SK-N-SH treated with all-trans-retinoic acid at 6 μM for 48 hours (cell line): ENCODE measurements around the gene SPAG5.

ENCODE experiments used
- BACH2 ChIP-seq: fragments of 250-450 bp; sonication (Bioruptor Pico); IDR thresholded peaks from 2 replicates; pipeline ENCODE4 v1.9.0; 2021; ENCODE audit warnings: mild to moderate bottlenecking, borderline replicate concordance
- CSDC2 ChIP-seq: fragments of 250-450 bp; sonication (Bioruptor Pico); IDR thresholded peaks from 2 replicates; pipeline ENCODE4 v1.5.0; 2020; ENCODE audit warnings: mild to moderate bottlenecking, moderate library complexity
- ZFP30 ChIP-seq: fragments of 450-650 bp; formaldehyde crosslinking; IDR thresholded peaks from 2 replicates; pipeline ENCODE4 v1.5.0; 2022; ENCODE audit warnings: mild to moderate bottlenecking, moderate library complexity

DNA sequence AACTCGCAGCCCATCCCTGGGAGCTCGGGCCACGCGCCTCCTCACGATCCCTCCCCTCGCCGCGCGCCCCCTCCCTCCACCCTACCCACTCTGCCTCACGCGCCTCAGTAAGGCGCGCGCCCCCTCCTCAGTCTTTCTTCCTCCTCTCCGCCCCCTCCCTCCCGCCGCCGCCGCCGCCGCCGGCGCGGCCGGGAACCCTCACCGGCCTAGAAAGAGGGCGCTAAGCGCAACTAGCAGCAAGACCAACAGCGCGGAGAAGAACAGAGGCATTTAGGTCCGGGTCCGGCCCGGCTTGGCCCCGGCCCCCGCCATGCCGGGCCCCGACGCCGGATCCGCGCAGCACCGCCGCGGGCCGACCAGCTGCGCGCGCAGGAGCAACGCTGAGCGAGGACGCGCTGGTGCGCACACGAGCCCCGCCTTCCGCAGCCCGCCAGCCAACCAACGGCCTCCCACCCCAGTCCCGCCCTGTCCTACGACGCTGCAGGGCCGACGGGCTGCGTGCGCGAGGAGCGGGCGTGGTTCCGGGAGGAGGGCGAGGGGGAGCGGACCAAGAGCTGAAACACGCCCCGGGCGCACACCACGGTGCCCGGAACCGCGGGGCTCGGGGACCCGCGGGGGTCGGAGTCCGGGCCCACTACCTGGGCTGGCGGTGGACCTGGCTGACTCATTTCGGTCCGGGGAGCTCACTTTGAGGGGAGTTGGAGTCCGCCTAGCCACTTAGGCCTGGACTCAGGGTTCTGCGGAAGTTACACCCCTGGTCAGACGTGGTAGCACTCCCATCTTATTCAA lies 46.2 kb upstream of the SPAG5 start, which contains the start of gene BLTP2:
- TF ChIP-seq ZFP30 (no peak), BACH2 (no peak), CSDC2 (CRISPR knock-in tag) (no peak)
